ENCODE results near the gene FYN.

DNA sequence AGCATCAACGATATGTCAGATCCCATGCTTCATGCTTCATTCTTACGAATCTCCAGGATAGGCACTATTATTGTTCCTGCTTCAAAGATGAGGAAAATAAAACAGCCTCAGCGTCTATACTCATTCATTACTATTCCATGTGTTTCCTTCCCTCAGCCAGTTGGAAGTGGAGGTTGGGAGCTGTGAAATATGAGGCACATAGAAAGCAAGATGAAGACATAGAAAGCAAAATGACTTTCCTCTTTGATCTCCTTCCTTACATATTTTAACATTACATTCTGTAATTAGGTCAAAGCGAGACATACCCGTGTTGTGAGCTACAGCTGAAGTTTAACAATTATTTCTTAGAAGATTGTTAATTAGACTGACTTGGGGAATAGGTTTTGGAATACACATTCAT, 125.4 kb downstream of the FYN start:
- TF ChIP-seq, protein P1, sequence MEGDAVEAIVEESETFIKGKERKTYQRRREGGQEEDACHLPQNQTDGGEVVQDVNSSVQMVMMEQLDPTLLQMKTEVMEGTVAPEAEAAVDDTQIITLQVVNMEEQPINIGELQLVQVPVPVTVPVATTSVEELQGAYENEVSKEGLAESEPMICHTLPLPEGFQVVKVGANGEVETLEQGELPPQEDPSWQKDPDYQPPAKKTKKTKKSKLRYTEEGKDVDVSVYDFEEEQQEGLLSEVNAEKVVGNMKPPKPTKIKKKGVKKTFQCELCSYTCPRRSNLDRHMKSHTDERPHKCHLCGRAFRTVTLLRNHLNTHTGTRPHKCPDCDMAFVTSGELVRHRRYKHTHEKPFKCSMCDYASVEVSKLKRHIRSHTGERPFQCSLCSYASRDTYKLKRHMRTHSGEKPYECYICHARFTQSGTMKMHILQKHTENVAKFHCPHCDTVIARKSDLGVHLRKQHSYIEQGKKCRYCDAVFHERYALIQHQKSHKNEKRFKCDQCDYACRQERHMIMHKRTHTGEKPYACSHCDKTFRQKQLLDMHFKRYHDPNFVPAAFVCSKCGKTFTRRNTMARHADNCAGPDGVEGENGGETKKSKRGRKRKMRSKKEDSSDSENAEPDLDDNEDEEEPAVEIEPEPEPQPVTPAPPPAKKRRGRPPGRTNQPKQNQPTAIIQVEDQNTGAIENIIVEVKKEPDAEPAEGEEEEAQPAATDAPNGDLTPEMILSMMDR (IDR thresholded peaks at IDR 0.05) = no peak
- no peak for TF ChIP-seq POLR2AphosphoS5 (IDR thresholded peaks at IDR 0.05; ENCODE audit: insufficient read depth in 1 of 2, low read depth in 1 of 2)
- TF ChIP-seq POLR2A (IDR thresholded peaks at IDR 0.05) = no peak

Data from vagina (tissue), 2 donors.